ENCODE measurements around the gene FANCG. TPM values are rescaled to one million over a fixed set of nuclear protein-coding genes. Genes with fewer than 3 reads are reported as not detected.

Gene FANCG
- total RNA-seq, 4 donors from 2014 or later = 5.5 to 13.0 (median 12.0) TPM

DNA sequence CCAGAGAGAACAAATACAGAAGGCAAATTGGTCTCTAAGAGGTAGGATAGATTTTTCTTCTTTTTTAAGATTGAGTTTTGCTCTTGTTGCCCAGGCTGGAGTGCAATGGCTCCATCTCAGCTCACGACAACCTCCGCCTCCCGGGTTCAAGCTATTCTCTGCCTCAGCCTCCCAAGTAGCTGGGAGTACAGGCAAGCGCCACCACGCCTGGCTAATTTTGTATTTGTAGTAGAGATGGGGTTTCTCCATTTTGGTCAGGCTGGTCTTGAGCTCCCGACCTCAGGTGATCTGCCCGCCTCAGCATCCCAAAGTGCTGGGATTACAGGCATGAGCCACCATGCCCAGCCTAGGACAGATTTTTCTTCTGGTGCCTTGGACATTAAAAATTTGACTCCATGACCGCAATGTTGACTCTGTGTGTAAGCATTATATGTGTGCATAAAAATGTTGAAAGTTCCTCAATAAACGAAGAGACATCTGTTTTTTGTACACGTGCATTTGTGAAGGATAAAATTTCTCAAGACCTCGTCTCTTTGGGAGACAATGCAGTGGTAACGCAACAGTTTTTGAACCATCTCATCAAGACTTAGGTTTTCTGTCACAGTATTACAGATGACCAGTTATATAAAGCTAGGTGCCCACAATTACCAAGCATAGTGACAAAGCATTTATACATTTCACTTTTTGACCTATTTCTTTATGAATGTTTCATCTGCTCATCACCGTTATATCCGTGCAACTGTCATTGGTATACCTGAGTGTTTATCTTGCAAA is 24.7 kb downstream of the FANCG start:
- TF ChIP-seq, protein P1, sequence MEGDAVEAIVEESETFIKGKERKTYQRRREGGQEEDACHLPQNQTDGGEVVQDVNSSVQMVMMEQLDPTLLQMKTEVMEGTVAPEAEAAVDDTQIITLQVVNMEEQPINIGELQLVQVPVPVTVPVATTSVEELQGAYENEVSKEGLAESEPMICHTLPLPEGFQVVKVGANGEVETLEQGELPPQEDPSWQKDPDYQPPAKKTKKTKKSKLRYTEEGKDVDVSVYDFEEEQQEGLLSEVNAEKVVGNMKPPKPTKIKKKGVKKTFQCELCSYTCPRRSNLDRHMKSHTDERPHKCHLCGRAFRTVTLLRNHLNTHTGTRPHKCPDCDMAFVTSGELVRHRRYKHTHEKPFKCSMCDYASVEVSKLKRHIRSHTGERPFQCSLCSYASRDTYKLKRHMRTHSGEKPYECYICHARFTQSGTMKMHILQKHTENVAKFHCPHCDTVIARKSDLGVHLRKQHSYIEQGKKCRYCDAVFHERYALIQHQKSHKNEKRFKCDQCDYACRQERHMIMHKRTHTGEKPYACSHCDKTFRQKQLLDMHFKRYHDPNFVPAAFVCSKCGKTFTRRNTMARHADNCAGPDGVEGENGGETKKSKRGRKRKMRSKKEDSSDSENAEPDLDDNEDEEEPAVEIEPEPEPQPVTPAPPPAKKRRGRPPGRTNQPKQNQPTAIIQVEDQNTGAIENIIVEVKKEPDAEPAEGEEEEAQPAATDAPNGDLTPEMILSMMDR (IDR thresholded peaks at IDR 0.05; ENCODE audit: low read depth) = no peak

DNA sequence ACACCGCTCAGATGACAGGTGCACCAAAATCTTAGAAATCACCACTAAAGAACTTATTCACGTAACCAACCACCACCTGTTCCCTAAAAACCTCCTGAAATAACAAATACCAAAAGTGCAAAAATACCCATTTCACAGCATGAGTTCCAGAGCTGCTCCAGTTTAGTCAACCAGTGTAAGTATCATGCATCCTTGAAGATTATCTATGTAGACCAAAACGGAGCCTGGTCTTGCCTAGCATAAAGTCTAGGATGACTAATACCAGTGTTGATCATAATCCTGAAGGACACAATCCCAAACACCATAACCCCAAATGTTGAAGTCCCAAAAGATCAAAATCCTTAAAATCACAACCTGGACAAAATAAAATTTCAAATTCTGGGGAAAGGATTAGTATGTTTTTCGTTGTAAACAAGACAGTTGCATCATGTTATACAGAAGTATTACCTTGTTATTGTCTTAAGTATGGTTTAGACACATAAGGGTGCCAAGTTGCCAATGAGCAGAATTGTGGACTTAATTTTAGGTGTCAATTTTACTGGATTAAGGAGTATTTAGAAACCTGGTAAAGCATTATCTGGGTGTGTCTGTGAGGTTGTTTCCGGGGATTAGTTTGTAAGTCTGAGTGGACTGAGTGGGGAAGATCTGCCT is 25.4 kb downstream of the FANCG start:
- TF ChIP-seq, protein P1 (IDR thresholded peaks at IDR 0.05; ENCODE audit: low read depth) = no peak

DNA sequence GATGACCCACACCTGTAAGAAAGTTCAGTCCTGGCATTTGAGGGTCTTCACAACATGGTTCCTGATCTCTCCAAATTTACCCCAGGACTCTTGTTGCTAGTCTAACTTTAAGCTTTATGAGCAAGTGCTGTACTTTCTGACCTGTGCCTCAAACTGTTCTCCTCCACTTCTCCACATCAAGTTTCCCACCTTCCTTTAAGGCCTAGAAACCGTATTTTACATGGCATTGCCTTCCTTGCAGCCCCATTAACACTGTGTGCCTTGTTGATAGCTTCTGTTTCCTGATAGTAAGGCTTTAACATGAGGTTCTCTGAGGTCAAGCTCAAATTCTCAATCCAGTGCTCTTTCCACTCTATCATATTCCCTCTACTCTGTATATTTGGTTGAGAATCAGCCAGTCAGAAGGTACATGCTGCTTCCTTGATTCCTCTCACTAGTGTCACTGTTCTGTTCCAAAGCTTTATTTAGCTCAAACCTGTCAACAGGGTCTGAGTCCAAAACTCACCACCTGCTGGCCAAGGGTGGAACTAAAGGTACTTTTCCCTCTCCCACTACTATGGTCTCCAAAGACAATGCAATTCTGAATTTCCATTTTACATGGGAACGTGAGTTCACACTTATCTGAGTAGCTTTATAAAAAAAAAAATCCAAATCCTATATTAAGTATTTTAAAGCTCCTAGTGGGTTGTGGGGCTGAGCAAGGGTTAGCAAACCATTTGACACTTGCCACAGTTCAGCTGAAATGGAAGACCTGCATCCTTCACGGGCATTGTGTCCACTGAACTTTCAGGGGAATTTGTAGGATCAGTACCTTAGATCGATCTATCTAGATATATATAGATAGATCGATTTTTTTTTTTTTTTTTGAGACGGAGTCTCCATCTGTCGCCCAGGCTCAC is 28.4 kb downstream of the FANCG start:
- TF ChIP-seq, protein P1 (IDR thresholded peaks at IDR 0.05; ENCODE audit: low read depth) = no peak

DNA sequence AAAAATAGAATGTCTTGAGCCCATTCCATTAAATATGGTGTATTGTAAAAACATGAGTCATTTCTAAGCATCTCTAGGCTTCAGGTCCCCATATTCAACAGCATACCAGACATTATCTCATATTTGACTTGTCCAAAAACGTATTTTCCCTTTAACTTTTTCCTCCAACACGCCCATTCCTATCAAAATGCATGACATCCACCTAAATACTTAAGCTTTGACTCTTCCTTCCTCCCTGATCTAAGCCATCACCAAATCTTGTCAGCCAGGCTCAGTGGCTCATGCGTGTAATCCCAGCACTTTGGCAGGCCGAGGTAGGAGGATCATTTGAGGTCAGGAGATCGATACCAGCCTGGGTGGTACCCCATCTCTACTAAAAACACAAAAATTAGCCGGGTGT is 31.2 kb downstream of the FANCG start:
- TF ChIP-seq, protein P1 (IDR thresholded peaks at IDR 0.05; ENCODE audit: low read depth) = no peak

DNA sequence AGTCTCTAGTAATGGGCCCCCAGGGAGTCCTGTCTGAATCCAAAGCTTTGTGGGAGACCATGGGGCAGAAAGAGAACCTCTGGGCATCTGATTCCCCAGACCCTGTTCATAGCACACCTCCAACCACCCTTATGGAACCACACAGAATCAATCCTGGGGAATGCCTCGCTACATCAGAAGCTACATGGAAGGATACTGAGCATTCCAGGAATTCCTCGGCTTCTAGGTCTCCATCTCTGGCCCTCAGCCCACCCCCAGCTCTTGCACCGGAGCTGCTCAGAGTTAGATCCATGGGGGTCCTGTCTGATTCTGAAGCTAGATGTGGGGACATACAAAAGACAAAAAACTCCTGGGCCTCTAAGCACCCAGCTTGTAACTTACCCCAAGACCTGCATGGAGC is 35.7 kb downstream of the FANCG start:
- TF ChIP-seq, protein P1 (IDR thresholded peaks at IDR 0.05; ENCODE audit: low read depth) = no peak

DNA sequence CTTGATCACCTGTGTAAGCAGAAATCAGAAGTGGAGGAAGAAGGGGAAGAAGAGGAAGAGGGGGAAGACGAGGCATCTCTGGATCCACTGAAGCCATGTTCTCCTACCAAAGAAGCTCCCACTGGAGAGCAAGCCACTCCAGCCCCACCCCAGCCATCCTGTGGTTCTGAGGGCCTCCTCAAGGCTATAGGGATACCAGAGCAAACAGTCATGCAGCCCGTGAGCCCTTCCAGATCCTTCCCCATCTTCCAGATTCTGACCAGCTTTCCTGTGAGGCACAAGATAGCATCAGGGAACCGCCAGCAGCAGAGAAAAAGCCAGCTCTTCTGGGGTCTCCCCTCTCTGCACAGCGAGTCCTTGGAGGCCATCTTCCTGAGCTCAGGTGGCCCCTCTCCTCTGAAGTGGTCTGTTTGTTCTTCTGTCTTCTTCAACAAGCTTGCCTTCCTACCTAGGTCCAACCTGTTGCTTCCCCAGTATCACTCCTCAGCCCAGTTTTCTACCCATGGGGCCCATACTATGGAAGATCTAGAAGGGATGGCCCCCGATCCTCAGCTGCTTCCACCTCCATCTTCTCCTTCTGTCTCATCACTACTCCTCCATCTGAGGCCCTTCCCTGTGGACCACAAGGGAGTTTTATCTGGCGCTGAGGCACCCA is 36.7 kb downstream of the FANCG start:
- TF ChIP-seq, protein P1 (IDR thresholded peaks at IDR 0.05; ENCODE audit: low read depth) = no peak

Data from subcutaneous adipose tissue (tissue), 4 donors.